CD4-positive, alpha-beta T cell treated with Interleukin-4 for 1 hour (primary cell): ENCODE results near the gene CNKSR3.
"Not testable (repeated sequence)": the region's sequence is repeated elsewhere in the genome, so short reads cannot be mapped to it uniquely, and the experiment has no call there.

Source experiments
- DNase-seq, 2 donors: peaks; one replicate each; pipeline ENCODE4 v3.0.0-alpha.2; 2020 to 2022

Gene CNKSR3

DNA sequence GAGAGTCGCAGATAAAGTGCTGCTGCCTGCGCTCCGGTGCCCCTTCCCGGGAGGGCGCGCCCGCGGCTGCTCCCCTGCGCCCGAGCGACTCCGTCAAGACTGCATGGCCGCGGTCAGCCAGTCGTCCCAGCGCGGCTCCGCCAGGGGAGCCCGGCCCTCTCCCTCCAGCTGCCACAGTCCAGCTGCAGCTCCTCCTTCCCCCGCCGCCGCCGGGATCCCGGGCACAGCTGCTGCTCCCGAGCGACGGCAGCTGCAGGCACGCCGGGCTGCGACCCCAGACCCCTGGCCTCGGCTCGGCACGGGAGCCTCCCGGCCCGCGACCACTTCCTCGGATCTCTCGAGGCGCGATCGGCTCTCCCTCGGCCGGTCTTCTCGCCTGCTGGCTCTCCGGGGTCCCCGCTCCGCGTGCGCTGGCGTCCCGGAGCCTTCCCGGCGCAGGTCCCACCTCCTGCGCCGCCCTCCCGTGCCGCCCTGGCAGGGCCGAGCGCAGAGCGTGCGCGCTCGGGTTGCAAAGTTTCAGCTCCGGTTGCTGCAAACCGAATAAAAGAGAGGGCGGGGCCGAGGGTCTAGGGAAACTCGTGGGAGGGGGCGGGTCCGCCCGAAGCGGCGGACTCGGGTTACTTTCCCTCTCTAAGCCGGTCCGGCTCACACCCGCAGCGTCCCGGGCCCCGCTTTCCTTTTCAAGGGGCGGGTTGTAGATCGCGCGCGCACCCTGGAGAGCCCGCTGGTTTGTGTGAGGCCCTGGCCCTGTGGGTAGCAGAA, at the start of gene CNKSR3:
TSS of gene CNKSR3 (minus strand) at position 542 of the 762 bp plus-strand sequence. CDS start 571 bp downstream, outside the sequence.
- DNase-seq, result no peak

DNA sequence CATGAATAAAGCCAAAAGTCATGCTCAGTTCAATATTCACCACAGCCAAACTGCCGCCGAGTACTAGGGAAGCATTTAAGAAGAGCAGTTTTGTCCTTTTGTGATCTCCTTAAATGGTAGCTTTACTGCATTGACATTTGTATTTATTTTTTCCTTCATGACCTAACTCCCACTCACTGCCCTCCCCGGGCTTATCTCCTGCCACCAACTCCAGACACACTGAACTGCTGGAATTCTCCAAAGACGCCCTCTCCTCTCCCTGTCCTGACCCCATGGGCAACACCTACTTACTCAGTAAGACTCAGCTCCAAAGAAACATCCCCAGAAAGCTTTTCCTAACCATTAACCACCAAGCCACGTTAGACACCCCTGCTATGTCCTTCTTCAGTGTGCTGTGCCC, 48.5 kb upstream of the CNKSR3 start:
- no peak for DNase-seq

DNA sequence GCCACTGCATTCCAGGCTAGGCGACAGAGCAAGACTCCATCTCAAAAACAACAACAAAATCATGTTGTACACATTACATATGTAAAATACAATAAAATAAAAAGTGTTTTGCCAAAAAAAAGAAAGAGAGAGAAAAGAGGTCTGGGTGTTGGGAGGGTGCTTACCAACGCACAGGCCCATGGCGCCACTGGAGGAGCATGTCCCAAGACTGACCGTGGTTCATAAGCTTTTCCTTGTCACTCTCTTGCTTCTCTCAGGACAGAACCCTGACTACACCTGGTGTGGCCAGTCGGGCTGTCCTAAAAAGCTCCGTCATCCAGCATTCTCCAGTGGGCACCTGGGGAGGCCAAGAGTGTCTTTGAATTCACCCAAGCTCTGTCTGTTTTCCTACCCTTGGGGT, 48.0 kb upstream of the CNKSR3 start:
- no peak for DNase-seq

DNA sequence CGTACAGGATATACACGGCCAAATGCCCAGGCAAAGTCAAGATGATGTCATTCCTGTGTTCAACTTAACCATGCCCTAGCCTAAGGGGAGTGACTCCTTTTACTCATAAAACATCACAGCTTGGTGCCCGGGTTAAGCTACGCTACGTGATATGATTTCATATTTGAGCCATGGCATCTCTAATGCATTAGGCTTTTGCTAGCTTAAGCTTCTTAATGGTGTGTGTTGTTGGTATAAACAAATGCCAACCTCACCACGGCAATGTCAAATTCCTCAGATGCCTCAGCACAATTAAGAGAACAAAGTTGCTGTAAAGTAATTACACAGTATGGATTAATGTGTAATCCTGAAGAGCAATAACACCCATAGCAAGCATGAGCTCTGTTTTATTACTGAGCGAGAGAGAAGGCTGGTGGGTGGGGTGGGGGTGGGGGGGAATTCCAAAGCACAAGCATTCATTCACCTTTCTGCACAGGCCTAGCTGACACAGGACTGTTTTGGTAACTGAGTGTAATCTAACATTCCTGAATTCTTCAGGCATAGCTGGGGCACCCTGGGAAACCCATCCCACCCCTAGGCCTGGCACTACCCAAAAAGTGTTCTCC, 44.7 kb upstream of the CNKSR3 start:
- no peak for DNase-seq

DNA sequence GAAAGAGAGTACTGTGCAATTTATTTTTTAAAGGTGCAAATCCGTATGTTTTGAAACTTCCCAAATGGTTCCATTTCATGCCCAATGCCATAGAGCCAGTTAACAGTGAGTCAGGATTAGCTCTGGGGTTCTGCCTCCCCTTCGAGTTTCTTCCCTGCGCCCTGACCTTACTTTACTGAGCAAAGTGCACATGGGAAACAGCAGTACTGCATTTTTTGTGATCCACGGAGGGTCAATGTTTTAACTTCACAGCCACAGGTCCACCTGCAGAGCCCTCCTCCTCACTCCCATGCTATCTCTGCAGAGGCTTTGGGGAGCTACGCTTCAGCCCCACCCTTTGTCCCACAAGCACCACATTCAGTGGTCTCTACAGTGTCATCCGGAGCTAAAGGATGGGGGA, 44.0 kb upstream of the CNKSR3 start:
- no peak for DNase-seq

DNA sequence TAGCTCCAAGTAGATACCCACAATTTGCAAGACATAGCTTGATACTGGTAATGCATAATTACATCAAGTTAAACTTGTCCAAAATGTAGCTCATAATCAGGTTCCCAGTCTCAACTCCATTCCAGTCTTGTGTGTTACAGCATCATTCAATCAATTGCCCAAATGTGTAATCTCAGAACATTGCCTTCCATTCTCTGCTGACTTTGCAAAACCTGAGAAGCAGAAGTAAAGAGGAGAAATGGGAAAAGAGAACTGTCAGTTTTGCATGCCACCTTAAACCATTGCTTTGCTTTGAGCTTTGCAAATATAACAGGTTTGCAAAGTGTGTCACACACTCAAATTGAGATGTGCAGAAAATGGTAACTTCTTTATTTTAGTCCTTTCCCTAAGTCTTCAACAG, 40.3 kb upstream of the CNKSR3 start:
- DNase-seq, result no peak

DNA sequence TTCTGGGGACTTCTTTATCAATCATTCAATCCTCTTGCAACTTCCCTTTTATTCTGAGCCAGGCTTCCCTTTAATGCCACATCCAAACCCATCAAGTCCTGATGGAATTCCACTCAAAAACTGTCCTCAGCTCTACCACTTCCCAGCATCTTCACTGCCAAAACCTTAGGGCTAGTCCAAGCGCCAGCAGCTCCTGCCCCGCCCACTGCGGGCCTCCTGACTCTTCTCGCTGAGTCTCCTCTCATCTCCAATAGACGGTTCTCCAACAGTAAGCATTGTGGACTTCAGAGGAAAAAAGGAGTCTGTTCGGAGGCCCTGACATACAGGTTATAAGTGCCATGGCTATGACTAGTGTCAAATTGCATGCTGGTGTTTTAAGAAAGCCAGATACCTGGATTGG, 38.7 kb upstream of the CNKSR3 start:
- no peak for DNase-seq

DNA sequence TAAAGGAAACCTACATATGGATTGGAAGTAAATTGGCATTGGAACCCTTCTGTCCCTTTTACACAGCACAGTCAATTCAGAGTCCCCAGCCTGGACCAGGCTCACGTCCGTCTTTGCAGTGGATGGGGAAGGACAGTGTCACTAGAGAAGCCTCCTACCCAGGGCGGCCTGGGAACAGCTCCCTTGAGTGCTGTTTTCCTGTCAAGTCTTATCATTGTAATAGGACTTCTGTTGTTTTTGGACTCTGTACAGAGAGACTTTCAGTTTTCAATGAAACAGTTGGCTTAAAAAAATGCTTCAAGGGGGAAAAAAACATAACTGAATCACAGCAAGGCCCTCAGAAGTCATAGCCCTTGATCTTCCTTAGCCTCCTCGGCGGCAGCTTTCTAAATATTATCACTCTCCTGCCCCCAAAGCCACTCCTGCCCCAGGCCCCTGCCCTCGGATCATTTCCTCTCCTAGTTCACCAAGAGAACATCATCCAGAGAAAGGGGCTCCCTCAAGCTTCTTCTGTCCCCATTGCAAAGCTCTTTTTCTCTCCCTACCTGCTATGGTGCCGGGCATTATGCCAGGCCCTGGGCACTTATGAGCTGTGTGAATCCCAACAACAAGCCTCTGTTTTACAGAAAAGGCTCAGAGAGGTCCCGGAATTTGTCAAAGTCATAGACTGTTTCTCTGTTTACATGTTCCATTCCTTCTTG, 37.8 kb upstream of the CNKSR3 start:
- DNase-seq, result no peak

DNA sequence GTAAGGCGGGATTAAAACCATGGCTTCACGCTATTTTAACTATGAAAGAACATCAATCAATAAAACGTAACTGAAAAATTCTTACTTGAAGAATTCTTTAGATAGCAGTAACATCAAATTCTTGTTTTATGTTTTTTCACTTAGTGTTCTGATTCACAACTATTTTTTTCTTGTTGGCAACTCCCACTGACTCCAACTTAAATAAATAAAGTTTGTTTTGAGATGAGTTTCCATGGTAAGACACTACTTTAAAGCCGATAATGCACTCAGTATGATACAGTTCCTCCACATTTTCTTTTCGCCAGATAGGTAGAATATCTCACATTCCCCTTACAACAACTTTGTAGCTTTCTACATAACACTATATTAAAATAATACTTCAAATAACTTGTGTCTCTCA, 33.1 kb upstream of the CNKSR3 start:
- DNase-seq, result no peak

DNA sequence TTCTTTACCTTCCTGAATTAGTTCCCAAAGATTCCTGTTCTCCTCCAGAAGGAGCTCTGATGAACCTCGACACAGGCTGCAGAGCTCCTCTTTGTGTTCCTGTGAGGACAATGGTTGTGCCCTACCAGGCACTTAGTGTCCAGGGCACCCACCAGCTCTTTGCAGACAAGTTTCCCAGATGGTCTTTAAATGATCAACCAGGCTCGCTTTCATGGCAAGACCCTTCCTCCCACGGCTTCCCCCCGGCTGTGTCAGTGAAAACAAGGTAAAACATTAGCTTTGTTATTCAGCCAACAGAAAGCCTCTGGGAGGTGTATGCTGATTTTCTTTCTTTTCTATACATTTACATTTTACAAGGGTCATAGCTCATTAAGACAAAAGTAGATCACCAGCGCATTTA, 32.3 kb upstream of the CNKSR3 start:
- DNase-seq, result no peak

DNA sequence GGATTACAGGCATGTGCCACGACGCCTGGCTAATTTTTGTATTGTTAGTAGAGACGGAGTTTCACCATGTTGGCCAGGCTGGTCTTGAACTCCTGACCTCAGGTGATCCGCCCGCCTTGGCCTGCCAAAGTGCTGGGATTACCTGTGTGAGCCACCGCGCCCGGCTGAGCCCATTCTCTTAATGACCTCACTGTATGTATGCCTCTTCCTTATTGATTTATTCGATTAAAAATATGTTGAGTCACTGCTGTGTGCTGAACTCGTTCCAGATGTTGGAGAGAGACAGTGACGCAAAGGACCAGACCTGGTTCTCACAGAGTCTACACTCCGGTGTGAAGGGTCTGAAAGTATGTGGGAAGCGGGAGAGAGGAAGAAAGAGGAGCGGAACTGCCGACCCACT, 31.4 kb upstream of the CNKSR3 start:
- not testable (repeated sequence) for DNase-seq

DNA sequence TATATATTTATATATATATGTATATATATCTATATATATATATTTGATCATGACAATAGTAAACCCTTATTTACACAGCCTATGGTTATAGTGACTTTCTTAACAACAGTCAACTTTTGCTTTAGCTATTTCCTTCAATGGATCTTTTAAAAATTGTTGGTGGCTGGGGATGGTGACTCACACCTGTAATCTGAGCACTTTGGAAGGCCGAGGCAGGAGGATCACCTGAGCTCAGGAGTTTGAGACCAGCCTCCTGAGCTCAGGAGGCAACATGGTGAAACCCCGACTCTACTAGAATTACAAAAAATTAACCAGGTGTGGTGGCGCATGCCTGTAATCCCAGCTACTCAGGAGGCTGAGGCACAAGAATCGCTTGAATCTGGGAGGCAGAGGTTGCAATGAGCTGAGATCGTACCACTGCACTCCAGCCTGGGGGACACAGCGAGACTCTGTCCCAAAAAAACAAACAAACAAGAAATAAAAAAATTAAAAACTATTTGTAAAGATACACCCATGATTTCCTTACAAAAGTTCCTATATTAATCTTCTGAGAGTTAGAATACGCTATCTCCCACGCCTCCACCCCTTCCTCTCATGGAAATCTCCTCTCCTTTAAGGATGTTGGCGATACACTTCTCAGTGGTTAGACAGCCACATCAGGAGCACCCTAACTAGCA, 29.2 kb upstream of the CNKSR3 start:
- DNase-seq, result no peak

DNA sequence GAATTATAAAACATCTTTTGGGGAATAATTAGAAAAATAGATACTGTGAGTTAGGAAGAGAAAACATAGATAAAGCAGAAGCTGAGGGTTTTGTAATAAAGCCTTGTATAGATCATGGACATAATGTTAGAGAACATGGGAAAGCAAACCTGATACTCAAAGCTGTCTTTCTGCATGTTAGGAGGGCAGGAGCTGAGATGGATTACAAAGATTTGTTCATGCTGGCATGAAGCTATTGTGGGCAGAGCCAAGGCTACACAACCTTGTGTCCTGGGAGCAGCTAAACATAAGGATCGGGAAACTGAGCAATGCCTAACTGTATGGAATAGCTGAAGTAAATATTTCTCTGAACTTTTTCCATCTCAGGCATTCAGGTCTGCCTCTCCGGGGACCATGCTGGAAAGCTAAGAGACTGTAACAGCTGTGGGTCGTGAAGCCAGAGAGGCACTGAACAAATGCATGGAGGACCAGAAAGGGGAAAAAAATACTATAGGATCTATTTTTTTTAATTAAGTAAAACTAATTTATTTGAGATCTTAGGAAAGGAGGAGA, 28.2 kb upstream of the CNKSR3 start:
- no peak for DNase-seq

DNA sequence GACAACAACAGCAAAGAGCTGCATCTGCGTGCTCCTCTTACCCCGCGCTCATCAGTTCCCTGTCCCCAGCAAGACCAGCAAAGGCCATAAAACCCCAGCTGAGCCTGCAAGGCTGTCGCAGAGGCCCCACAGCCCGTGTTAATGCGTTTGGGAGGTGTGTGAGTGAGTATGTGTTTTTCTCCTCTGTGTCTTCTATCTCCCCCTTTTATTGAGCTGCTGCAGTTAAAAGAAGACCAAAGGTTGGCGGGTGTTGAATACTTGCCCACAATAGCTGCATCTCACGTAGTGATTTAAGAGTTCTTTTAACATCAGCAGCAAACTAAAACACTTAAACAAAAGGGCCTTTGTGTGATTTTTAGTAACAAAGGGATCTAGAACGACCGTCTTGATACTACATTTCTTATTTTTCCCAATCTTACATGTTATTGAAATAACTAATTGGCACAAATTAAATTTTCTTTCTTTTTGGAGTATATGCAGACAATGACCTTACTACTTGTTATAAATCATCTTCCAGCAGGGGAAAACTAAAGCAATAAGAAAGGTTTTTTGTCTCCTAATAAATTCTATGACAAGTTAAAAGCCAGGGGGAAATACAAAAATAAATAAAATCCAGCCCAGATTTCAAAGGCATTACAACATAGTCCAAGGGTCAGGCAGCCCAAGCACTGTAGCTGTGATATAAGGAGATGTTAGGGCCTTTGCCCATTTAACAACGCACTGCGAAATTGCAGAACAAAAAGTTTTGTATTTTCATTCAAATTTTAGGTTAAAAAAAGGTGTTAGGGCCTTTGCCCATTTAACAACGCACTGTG, 27.2 kb upstream of the CNKSR3 start:
- DNase-seq, result no peak

DNA sequence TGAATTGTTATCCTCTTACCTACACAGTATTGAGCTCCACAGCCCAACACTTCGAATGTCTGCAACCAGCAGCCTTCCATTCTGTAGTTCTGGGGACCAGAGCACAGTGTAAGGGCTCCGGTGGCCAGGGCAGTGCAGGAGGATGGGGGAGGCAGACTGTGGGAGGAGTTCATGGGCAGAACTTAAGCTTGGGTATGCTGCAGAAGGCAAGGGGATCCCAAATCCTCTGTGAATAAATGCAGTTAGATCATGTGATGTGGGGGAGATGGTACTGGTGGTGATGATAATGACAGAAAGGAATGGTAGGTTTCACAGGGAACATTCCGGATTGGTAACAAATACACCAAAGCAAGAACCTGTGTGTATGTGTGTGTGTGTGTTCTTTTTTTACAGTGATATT, 26.5 kb upstream of the CNKSR3 start:
- no peak for DNase-seq

DNA sequence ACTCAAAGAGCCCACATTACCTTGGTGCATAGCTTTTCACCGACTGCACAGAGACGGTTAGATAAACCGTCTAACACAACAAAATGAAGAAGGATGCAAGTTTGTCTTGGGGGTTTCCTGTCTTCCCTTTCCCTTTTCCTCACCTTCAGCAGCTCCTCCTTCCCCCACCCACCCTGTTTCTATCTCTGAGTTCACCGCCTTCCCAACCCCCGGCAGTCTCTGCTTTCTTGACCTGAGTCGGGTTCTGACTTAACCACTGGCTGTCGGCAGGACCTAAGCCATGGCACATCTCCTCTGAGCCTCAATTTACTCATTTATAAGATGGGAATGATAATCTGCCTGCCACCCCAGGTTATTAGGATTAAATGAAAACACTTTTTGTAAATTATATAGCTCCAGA, 25.8 kb upstream of the CNKSR3 start:
- DNase-seq, result no peak

DNA sequence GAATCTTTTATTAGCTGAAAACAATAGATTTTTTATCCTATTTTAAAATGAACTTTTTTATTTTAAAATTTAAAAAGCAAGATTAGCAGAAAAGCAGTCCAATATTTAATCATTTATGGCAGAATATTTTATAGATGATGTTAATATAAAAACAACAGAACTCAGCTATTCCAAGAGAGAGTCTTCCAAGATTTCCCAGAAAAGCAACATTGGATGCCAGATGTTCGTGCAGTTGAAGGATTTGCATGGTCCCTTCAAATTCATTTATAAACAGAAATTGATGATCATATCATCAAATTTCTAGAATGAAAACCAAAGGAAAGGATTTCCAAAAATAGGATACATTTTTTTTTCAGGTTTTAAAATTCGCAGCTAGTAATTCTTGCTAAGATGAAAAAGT, 25.4 kb upstream of the CNKSR3 start:
- no peak for DNase-seq

DNA sequence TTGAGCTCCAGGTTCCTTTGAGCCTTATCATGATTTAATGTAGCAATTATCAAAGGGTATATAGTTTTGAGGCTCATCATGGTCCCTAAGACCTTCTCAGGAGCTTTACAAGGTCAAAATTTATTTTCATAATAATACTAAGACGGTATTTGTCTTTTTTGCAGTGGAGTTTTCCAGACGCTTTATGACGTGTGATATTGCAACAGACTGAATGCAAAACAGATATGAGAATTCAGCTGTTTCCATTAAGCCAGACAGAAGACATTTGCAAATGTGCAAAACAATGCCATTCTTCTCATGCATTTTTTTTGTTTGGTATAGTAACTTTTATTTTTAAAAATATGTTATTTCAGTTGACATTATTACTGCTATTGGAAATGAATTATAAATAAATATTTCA, 24.7 kb upstream of the CNKSR3 start:
- DNase-seq, result no peak

DNA sequence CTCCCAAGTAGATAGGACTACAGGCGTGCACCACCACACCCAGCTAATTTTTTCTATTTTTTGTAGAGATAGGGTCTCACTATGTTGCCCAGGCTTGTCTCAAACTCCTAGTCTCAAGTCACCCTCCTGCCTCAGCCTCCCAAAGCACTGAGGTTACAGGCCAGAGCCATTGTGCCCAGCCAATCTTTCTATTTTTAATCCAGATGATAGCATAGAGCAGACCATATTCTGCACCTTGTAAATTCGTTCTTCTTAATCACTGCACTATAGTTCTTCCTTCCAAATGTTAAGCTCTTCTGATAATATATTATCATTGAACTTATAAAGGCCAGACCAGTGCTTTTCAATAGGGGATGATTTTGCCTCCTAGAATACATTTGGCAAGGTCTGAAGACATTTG, 24.0 kb upstream of the CNKSR3 start:
- DNase-seq, result no peak

DNA sequence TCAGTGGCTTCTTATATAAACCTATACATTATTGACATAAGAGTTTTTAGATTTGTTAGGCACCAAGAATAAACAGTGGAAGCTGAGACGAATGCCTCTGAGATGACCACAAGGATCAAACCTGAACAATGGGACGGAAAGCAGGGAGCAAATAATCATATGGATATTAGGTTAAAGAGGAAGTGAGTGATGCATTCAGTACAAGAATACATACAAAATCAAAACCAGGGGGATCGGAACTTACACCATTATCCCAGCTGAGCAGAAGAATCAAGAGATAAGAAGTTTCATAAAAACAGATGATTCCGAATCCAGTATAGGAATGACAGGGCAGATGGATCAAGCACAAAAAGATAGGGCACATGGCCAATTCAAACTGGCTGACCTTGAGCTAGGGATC, 21.9 kb upstream of the CNKSR3 start:
- no peak for DNase-seq

DNA sequence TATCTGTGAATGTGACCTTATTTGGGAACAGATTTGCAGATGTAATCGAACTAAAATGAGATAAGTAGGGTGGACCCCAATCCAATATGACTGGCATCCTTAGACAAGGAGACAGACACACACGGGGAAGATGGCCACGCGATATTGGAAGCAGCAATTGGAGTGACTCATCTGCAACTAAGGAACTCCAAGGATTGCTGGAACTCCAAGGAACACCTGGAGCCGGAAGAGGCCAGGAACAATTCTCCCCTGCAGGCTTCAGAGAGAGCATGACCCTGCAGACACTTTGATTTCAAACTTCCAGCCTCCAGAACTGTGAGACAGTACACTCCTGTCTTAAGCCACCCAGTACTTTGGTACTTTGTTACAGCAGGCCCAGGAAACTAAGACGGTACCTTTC, 19.5 kb upstream of the CNKSR3 start:
- DNase-seq, result no peak

DNA sequence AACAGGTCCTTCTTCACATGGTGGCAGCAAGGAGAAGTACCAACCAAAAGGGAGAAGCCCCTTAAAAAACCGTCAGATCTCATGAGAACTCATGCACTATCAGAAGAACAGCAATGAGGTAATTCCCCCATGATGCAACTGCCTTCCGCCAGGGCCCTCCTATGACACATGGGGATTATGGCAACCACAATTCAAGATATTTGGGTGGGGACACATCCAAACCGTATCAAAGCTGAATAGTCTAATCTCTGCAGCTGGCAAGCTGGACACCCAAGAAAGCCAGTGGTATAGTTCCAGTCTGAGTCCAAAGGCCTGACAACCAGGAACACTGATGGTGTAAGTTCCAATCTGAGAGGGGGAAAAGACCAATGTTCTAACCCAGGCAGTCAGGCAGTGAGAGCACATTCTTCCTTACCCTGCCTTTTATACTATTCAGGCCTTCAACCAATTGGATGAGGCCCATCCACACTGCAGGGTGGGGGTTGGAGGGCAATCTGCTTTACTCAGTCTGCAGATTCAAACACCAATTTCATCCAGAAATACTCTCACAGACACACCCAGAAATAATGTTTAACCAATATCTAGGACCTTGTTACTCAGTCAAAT, 17.9 kb upstream of the CNKSR3 start:
- no peak for DNase-seq
